Glutamatergic neuron (in vitro differentiated cells): ENCODE data around the gene LONRF3. TPM values are rescaled to one million over a fixed set of nuclear protein-coding genes. Genes with fewer than 3 reads are reported as not detected.

Source experiments
- DNase-seq: peaks from one replicate; pipeline ENCODE4 v3.0.0; 2022
- H3K27ac Mint-ChIP-seq: one replicate; pipeline ENCODE4 v1.8.0; 2020; ENCODE audit warnings: mild to moderate bottlenecking, mixed read lengths, inconsistent platforms; ENCODE audit not compliant: unreplicated experiment
- H3K27me3 Mint-ChIP-seq: one replicate; pipeline ENCODE4 v1.8.0; 2020; ENCODE audit warnings: mild to moderate bottlenecking, moderate library complexity, mixed read lengths, inconsistent platforms; ENCODE audit not compliant: unreplicated experiment
- H3K36me3 Mint-ChIP-seq: one replicate; pipeline ENCODE4 v1.8.0; 2020; ENCODE audit warnings: mild to moderate bottlenecking, mixed read lengths, inconsistent platforms; ENCODE audit not compliant: unreplicated experiment
- H3K4me1 Mint-ChIP-seq: one replicate; pipeline ENCODE4 v1.8.0; 2020; ENCODE audit warnings: mild to moderate bottlenecking, low read depth, mixed read lengths, inconsistent platforms; ENCODE audit not compliant: unreplicated experiment
- H3K4me3 Mint-ChIP-seq: one replicate; pipeline ENCODE4 v1.8.0; 2020; ENCODE audit warnings: mild to moderate bottlenecking, mixed read lengths, inconsistent platforms; ENCODE audit not compliant: unreplicated experiment
- H3K9me3 Mint-ChIP-seq: one replicate; pipeline ENCODE4 v1.8.0; 2020; ENCODE audit warnings: mild to moderate bottlenecking, moderate library complexity, mixed read lengths, inconsistent platforms; ENCODE audit not compliant: unreplicated experiment
- CTCF ChIP-seq: fragments of 200-600 bp; sonication (generic); IDR thresholded peaks from one replicate; pipeline ENCODE4 v1.5.0; 2021; ENCODE audit not compliant: partially characterized antibody, unreplicated experiment
- total RNA-seq: library from RNA; stranded (reverse); fragmentation: NEBNext Ultra II Directional; extraction: Animal tissue kit (Norgen Biotek cat#: 25700); gene quantifications from one replicate; pipeline ENCODE4 v1.2.1, GENCODE V29; 2021; ENCODE audit not compliant: unreplicated experiment

LONRF3 gene
- total RNA-seq, 1 donor from 2014 or later = 0.29 TPM

- Mint-ChIP-seq H3K4me3 (peak overlapping the region; percentile 86), H3K4me1 (peaks cover 3% of the 10 kb centered on the region), H3K27ac (peak overlapping the region; percentile 25), H3K27me3 (peaks cover 5% of the 10 kb centered on the region), H3K9me3 (no peaks in the 10 kb centered on the region), H3K36me3 (no peaks in the 10 kb centered on the region)
- DNase-seq = peak; percentile 34
- no peak for TF ChIP-seq CTCF
Observed at GRCh38 chrX:118975831-118976598, 1.6 kb downstream of the LONRF3 start.

GRCh38 chrX:118976599-118977340, 2.4 kb downstream of the LONRF3 start:
- Mint-ChIP-seq H3K27ac (no peak overlapping the region), H3K9me3 (no peaks in the 10 kb centered on the region), H3K4me3 (no peak overlapping the region), H3K4me1 (peaks cover 3% of the 10 kb centered on the region), H3K36me3 (no peaks in the 10 kb centered on the region), H3K27me3 (peaks cover 5% of the 10 kb centered on the region)
- no peak for TF ChIP-seq CTCF
- DNase-seq = peak; percentile 20

- DNase-seq = no peak
- H3K27me3 Mint-ChIP-seq = peaks cover 5% of the 10 kb centered on the region
- peaks cover 3% of the 10 kb centered on the region for H3K4me1 Mint-ChIP-seq
- H3K27ac Mint-ChIP-seq = no peak overlapping the region
- TF ChIP-seq CTCF = no peak
- H3K36me3 Mint-ChIP-seq = no peaks in the 10 kb centered on the region
- no peaks in the 10 kb centered on the region for H3K9me3 Mint-ChIP-seq
- no peak overlapping the region for H3K4me3 Mint-ChIP-seq
Observed at GRCh38 chrX:118977424-118977823, 3.0 kb downstream of the LONRF3 start.

- no peak for DNase-seq
- no peaks in the 10 kb centered on the region for H3K9me3 Mint-ChIP-seq
- H3K27ac Mint-ChIP-seq = no peak overlapping the region
- H3K27me3 Mint-ChIP-seq = peaks cover 2% of the 10 kb centered on the region
- H3K36me3 Mint-ChIP-seq = no peaks in the 10 kb centered on the region
- no peak overlapping the region for H3K4me3 Mint-ChIP-seq
- H3K4me1 Mint-ChIP-seq = peaks cover 3% of the 10 kb centered on the region
- no peak for TF ChIP-seq CTCF
Observed at GRCh38 chrX:118978451-118978850, 4.0 kb downstream of the LONRF3 start.

- no peak overlapping the region for H3K27ac Mint-ChIP-seq
Observed at GRCh38 chrX:118980761-118981160, 6.3 kb downstream of the LONRF3 start.

More at GRCh38 chrX:118980761-118981160, 6.3 kb downstream of the LONRF3 start:
- no peak for DNase-seq
- peaks cover under 1% of the 10 kb centered on the region for H3K27me3 Mint-ChIP-seq
- H3K9me3 Mint-ChIP-seq = no peaks in the 10 kb centered on the region
- no peak overlapping the region for H3K4me3 Mint-ChIP-seq
- no peak for TF ChIP-seq CTCF
- H3K36me3 Mint-ChIP-seq = no peaks in the 10 kb centered on the region
- H3K4me1 Mint-ChIP-seq = peaks cover 1% of the 10 kb centered on the region
